Stimulated activated naive CD8-positive, alpha-beta T cell treated with anti-CD3 and anti-CD28 coated beads, Interleukin-15, Interleukin-2, amounts not matched to agents 100 ng/mL and 50 ng/mL, for 24 hours (primary cell): ENCODE results near the gene MGLL.

ENCODE experiments used
- H3K27ac Mint-ChIP-seq: one replicate; pipeline ENCODE4 v1.8.0; 2021; ENCODE audit warnings: mild to moderate bottlenecking, mixed read lengths
- H3K27me3 Mint-ChIP-seq: one replicate; pipeline ENCODE4 v1.8.0; 2021; ENCODE audit warnings: mixed read lengths
- H3K36me3 Mint-ChIP-seq: one replicate; pipeline ENCODE4 v1.8.0; 2021; ENCODE audit warnings: low read depth, mixed read lengths
- H3K4me1 Mint-ChIP-seq: one replicate; pipeline ENCODE4 v1.8.0; 2021; ENCODE audit warnings: low read depth, mixed read lengths
- H3K4me3 Mint-ChIP-seq: one replicate; pipeline ENCODE4 v1.8.0; 2021; ENCODE audit warnings: mild to moderate bottlenecking, mixed read lengths
- H3K9me3 Mint-ChIP-seq: one replicate; pipeline ENCODE4 v1.8.0; 2021; ENCODE audit warnings: mixed read lengths

Gene MGLL

GRCh38 chr3:127848131-127849129 lies 26.1 kb upstream of the MGLL start:
- H3K9me3 Mint-ChIP-seq = no peaks in the 10 kb centered on the region
- peaks cover 3% of the 10 kb centered on the region for H3K27me3 Mint-ChIP-seq
- no peak overlapping the region for H3K27ac Mint-ChIP-seq
- no peak overlapping the region for H3K4me3 Mint-ChIP-seq
- H3K4me1 Mint-ChIP-seq = no peaks in the 10 kb centered on the region
- H3K36me3 Mint-ChIP-seq = no peaks in the 10 kb centered on the region

GRCh38 chr3:127847236-127847720 lies 25.0 kb upstream of the MGLL start:
- no peaks in the 10 kb centered on the region for H3K9me3 Mint-ChIP-seq
- no peaks in the 10 kb centered on the region for H3K36me3 Mint-ChIP-seq
- no peak overlapping the region for H3K27ac Mint-ChIP-seq
- no peak overlapping the region for H3K4me3 Mint-ChIP-seq
- no peaks in the 10 kb centered on the region for H3K4me1 Mint-ChIP-seq
- peaks cover 3% of the 10 kb centered on the region for H3K27me3 Mint-ChIP-seq

GRCh38 chr3:127846576-127846975 lies 24.3 kb upstream of the MGLL start:
- Mint-ChIP-seq H3K36me3 (no peaks in the 10 kb centered on the region), H3K27ac (no peak overlapping the region), H3K27me3 (peaks cover 3% of the 10 kb centered on the region), H3K4me1 (no peaks in the 10 kb centered on the region), H3K9me3 (no peaks in the 10 kb centered on the region), H3K4me3 (no peak overlapping the region)

- H3K9me3 Mint-ChIP-seq = no peaks in the 10 kb centered on the region
- H3K4me3 Mint-ChIP-seq = no peak overlapping the region
- no peak overlapping the region for H3K27ac Mint-ChIP-seq
These were observed 22.1 kb upstream of the MGLL start for GRCh38 chr3:127844326-127844942.

GRCh38 chr3:127840671-127841070 lies 18.4 kb upstream of the MGLL start:
- peaks cover 15% of the 10 kb centered on the region for H3K27me3 Mint-ChIP-seq
- H3K36me3 Mint-ChIP-seq = no peaks in the 10 kb centered on the region
- no peak overlapping the region for H3K27ac Mint-ChIP-seq
- H3K9me3 Mint-ChIP-seq = peaks cover 6% of the 10 kb centered on the region
- no peak overlapping the region for H3K4me3 Mint-ChIP-seq
- H3K4me1 Mint-ChIP-seq = peaks cover 3% of the 10 kb centered on the region

More at GRCh38 chr3:127844326-127844942, 22.1 kb upstream of the MGLL start:
- Mint-ChIP-seq H3K36me3 (no peaks in the 10 kb centered on the region), H3K27me3 (peaks cover 3% of the 10 kb centered on the region), H3K4me1 (no peaks in the 10 kb centered on the region)

GRCh38 chr3:127839099-127839498 lies 16.8 kb upstream of the MGLL start:
- Mint-ChIP-seq H3K27me3 (peaks cover 15% of the 10 kb centered on the region), H3K4me3 (no peak overlapping the region), H3K27ac (no peak overlapping the region), H3K36me3 (no peaks in the 10 kb centered on the region), H3K9me3 (peaks cover 6% of the 10 kb centered on the region), H3K4me1 (peaks cover 10% of the 10 kb centered on the region)

- Mint-ChIP-seq H3K36me3 (no peaks in the 10 kb centered on the region), H3K4me3 (no peak overlapping the region), H3K9me3 (peaks cover 6% of the 10 kb centered on the region), H3K27ac (no peak overlapping the region), H3K4me1 (peaks cover 10% of the 10 kb centered on the region), H3K27me3 (peaks cover 15% of the 10 kb centered on the region)
These were observed 13.9 kb upstream of the MGLL start for GRCh38 chr3:127835993-127836882.

- Mint-ChIP-seq H3K27ac (no peak overlapping the region), H3K4me3 (no peak overlapping the region), H3K36me3 (peaks cover 4% of the 10 kb centered on the region), H3K27me3 (peaks cover 15% of the 10 kb centered on the region), H3K4me1 (peaks cover 10% of the 10 kb centered on the region), H3K9me3 (peaks cover 16% of the 10 kb centered on the region)
These were observed 12.5 kb upstream of the MGLL start for GRCh38 chr3:127834771-127835170.

- H3K36me3 Mint-ChIP-seq = peaks cover 8% of the 10 kb centered on the region
- peaks cover 10% of the 10 kb centered on the region for H3K4me1 Mint-ChIP-seq
- H3K27me3 Mint-ChIP-seq = peaks cover 7% of the 10 kb centered on the region
- H3K4me3 Mint-ChIP-seq = no peak overlapping the region
- no peak overlapping the region for H3K27ac Mint-ChIP-seq
- peaks cover 20% of the 10 kb centered on the region for H3K9me3 Mint-ChIP-seq
These were observed 11.1 kb upstream of the MGLL start for GRCh38 chr3:127833281-127834032.

- H3K27me3 Mint-ChIP-seq = peaks cover 9% of the 10 kb centered on the region
- H3K4me3 Mint-ChIP-seq = no peak overlapping the region
- H3K36me3 Mint-ChIP-seq = peaks cover 8% of the 10 kb centered on the region
- H3K27ac Mint-ChIP-seq = no peak overlapping the region
- peaks cover 20% of the 10 kb centered on the region for H3K9me3 Mint-ChIP-seq
- peaks cover 10% of the 10 kb centered on the region for H3K4me1 Mint-ChIP-seq
These were observed 9.4 kb upstream of the MGLL start for GRCh38 chr3:127831723-127832172.

- H3K36me3 Mint-ChIP-seq = peaks cover 8% of the 10 kb centered on the region
- H3K9me3 Mint-ChIP-seq = peaks cover 20% of the 10 kb centered on the region
- H3K27me3 Mint-ChIP-seq = peaks cover 16% of the 10 kb centered on the region
- no peak overlapping the region for H3K27ac Mint-ChIP-seq
- no peak overlapping the region for H3K4me3 Mint-ChIP-seq
- H3K4me1 Mint-ChIP-seq = no peaks in the 10 kb centered on the region
These were observed 7.2 kb upstream of the MGLL start for GRCh38 chr3:127829537-127829936.

GRCh38 chr3:127827808-127828207 lies 5.5 kb upstream of the MGLL start:
- Mint-ChIP-seq H3K4me1 (peaks cover 5% of the 10 kb centered on the region), H3K4me3 (no peak overlapping the region), H3K36me3 (peaks cover 8% of the 10 kb centered on the region), H3K9me3 (peaks cover 20% of the 10 kb centered on the region), H3K27me3 (peaks cover 29% of the 10 kb centered on the region), H3K27ac (no peak overlapping the region)

GRCh38 chr3:127825756-127826155 lies 3.4 kb upstream of the MGLL start:
- H3K36me3 Mint-ChIP-seq = peaks cover 8% of the 10 kb centered on the region
- no peak overlapping the region for H3K27ac Mint-ChIP-seq
- no peak overlapping the region for H3K4me3 Mint-ChIP-seq
- peaks cover 20% of the 10 kb centered on the region for H3K9me3 Mint-ChIP-seq
- peaks cover 48% of the 10 kb centered on the region for H3K27me3 Mint-ChIP-seq
- H3K4me1 Mint-ChIP-seq = peaks cover 13% of the 10 kb centered on the region
